ENCODE measurements around the gene SLX9.

SLX9 gene

GRCh38 chr21:45015469-45015860 is 75.6 kb downstream of the SLX9 start:
- TF ChIP-seq EZH2phosphoT487 (IDR thresholded peaks at IDR 0.05; ENCODE audit: borderline replicate concordance, low read length) (no peak), CTCF (IDR thresholded peaks at IDR 0.05; ENCODE audit: low read depth, low read length, poor library complexity, severe bottlenecking) (no peak)
- Histone ChIP-seq H3K4me2 (ENCODE audit: low read length) (no peak overlapping the region), H3K27me3 (ENCODE audit: control insufficient read depth, low read length) (no peaks in the 10 kb centered on the region), H3K9me2 (replicated peaks; ENCODE audit: control insufficient read depth, low read length) (no peaks in the 10 kb centered on the region), H3K4me1 (ENCODE audit: control insufficient read depth, low read length) (peaks cover 5% of the 10 kb centered on the region; the same call in 1 of the 2 replicates), H3F3A (ENCODE audit: control insufficient read depth, insufficient read depth) (no peaks in the 10 kb centered on the region), H4K20me1 (ENCODE audit: control insufficient read depth, insufficient read depth, low read depth, low read length) (no peaks in the 10 kb centered on the region), H3K27ac (ENCODE audit: low read depth, low read length) (no peak overlapping the region), H3K4me3 (ENCODE audit: low read length) (no peak overlapping the region), H3K9me3 (ENCODE audit: control insufficient read depth, insufficient read depth, low read length) (no peaks in the 10 kb centered on the region), H3K79me2 (ENCODE audit: control insufficient read depth, low read length) (no peaks in the 10 kb centered on the region), H3K36me3 (ENCODE audit: control insufficient read depth, low read length) (no peaks in the 10 kb centered on the region)

GRCh38 chr21:45016031-45016405 is 76.2 kb downstream of the SLX9 start:
- Histone ChIP-seq H3K79me2 (ENCODE audit: control insufficient read depth, low read length) (no peaks in the 10 kb centered on the region), H3K27me3 (ENCODE audit: control insufficient read depth, low read length) (no peaks in the 10 kb centered on the region), H3K36me3 (ENCODE audit: control insufficient read depth, low read length) (no peaks in the 10 kb centered on the region), H3K9me2 (replicated peaks; ENCODE audit: control insufficient read depth, low read length) (no peaks in the 10 kb centered on the region), H3K9me3 (ENCODE audit: control insufficient read depth, insufficient read depth, low read length) (no peaks in the 10 kb centered on the region), H3K4me3 (ENCODE audit: low read length) (no peak overlapping the region), H3F3A (ENCODE audit: control insufficient read depth, insufficient read depth) (no peaks in the 10 kb centered on the region), H4K20me1 (ENCODE audit: control insufficient read depth, insufficient read depth, low read depth, low read length) (no peaks in the 10 kb centered on the region), H3K27ac (ENCODE audit: low read depth, low read length) (no peak overlapping the region), H3K4me1 (ENCODE audit: control insufficient read depth, low read length) (peaks cover 5% of the 10 kb centered on the region; the same call in 1 of the 2 replicates), H3K4me2 (ENCODE audit: low read length) (no peak overlapping the region)
- no peak for TF ChIP-seq EZH2phosphoT487 (IDR thresholded peaks at IDR 0.05; ENCODE audit: borderline replicate concordance, low read length)
- TF ChIP-seq CTCF (IDR thresholded peaks at IDR 0.05; ENCODE audit: low read depth, low read length, poor library complexity, severe bottlenecking), result no peak

- no peaks in the 10 kb centered on the region for H3K27me3 ChIP-seq (ENCODE audit: control insufficient read depth, low read length)
- no peak for TF ChIP-seq EZH2phosphoT487 (IDR thresholded peaks at IDR 0.05; ENCODE audit: borderline replicate concordance, low read length)
- no peak for TF ChIP-seq CTCF (IDR thresholded peaks at IDR 0.05; ENCODE audit: low read depth, low read length, poor library complexity, severe bottlenecking)
- no peak overlapping the region for H3K4me2 ChIP-seq (ENCODE audit: low read length)
- no peak overlapping the region for H3K4me3 ChIP-seq (ENCODE audit: low read length)
- no peaks in the 10 kb centered on the region for H3F3A ChIP-seq (ENCODE audit: control insufficient read depth, insufficient read depth)
- H3K79me2 ChIP-seq (ENCODE audit: control insufficient read depth, low read length), result no peaks in the 10 kb centered on the region
- H3K9me3 ChIP-seq (ENCODE audit: control insufficient read depth, insufficient read depth, low read length), result no peaks in the 10 kb centered on the region
- no peaks in the 10 kb centered on the region for H3K9me2 ChIP-seq (replicated peaks; ENCODE audit: control insufficient read depth, low read length)
- H3K36me3 ChIP-seq (ENCODE audit: control insufficient read depth, low read length), result no peaks in the 10 kb centered on the region
- no peaks in the 10 kb centered on the region for H4K20me1 ChIP-seq (ENCODE audit: control insufficient read depth, insufficient read depth, low read depth, low read length)
- H3K27ac ChIP-seq (ENCODE audit: low read depth, low read length), result no peak overlapping the region
- peaks cover 5% of the 10 kb centered on the region; the same call in 1 of the 2 replicates for H3K4me1 ChIP-seq (ENCODE audit: control insufficient read depth, low read length)
Measured at GRCh38 chr21:45016406-45017038, 76.7 kb downstream of the SLX9 start.
